Measurements from ENCODE around the gene RMI1.
A peak's percentile ranks its signal among the peaks of the same experiment; 100 is the strongest.

Gene RMI1

GRCh38 chr9:83965350-83966208 is 15.0 kb upstream of the RMI1 start:
- no peak for DNase-seq

GRCh38 chr9:83966209-83966582 is 14.4 kb upstream of the RMI1 start:
- peak in 1 of 42 donors; percentile 6 for DNase-seq
- intact Hi-C loops (cut with DNase I) = no loop called here

More at GRCh38 chr9:83965350-83966208, 15.0 kb upstream of the RMI1 start:
- intact Hi-C loops (cut with DNase I) = no loop called here

- intact Hi-C loops (cut with DNase I) = no loop called here
- no peak for DNase-seq
These were observed 13.5 kb upstream of the RMI1 start for GRCh38 chr9:83967073-83967472.

- no peak for DNase-seq
- intact Hi-C loops (cut with DNase I) = no loop called here
These were observed 11.0 kb upstream of the RMI1 start for GRCh38 chr9:83969602-83970001.

GRCh38 chr9:83971485-83971884 is 9.1 kb upstream of the RMI1 start:
- intact Hi-C loops (cut with DNase I) = no loop called here
- DNase-seq = no peak

GRCh38 chr9:83972286-83972685 is 8.3 kb upstream of the RMI1 start:
- no peak for DNase-seq
- intact Hi-C loops (cut with DNase I) = no loop called here

- DNase-seq = no peak
- intact Hi-C loops (cut with DNase I) = no loop called here
These were observed 5.3 kb upstream of the RMI1 start for GRCh38 chr9:83975300-83975699.

- DNase-seq = no peak
- intact Hi-C loops (cut with DNase I) = no loop called here
These were observed 4.2 kb upstream of the RMI1 start for GRCh38 chr9:83976372-83976771.

GRCh38 chr9:83977196-83977595 is 3.4 kb upstream of the RMI1 start:
- intact Hi-C loops (cut with DNase I) = no loop called here
- DNase-seq = no peak

- DNase-seq = peak; percentile 71 to 94 (median 87)
- intact Hi-C loops (cut with DNase I) = no loop called here
These were observed 1.4 kb upstream of the RMI1 start for GRCh38 chr9:83978992-83979811.

- peak; percentile 94 to 100 (median 99) for DNase-seq
- intact Hi-C loops (cut with DNase I) = loop anchor here (10.0 kb wide), 1 partner anchor 55 kb away; the partner anchor contains the start of gene KIF27
These were observed 702 bp upstream of the RMI1 start, which contains the start of gene HNRNPK for GRCh38 chr9:83979812-83980394. Gene HNRNPK (minus strand): TSS chr9:83980215. CDS start chr9:83978252, 1,963 bp downstream.

- intact Hi-C loops (cut with DNase I) = loop anchor here (10.0 kb wide), 1 partner anchor 56 kb away; the partner anchor contains the start of gene KIF27
- peak in 27 of 42 donors; percentile 5 to 58 (median 28) for DNase-seq
These were observed 694 bp downstream of the RMI1 start for GRCh38 chr9:83981126-83981871.

GRCh38 chr9:83986195-83986594 is 5.6 kb downstream of the RMI1 start:
- intact Hi-C loops (cut with DNase I) = loop anchor here (10.0 kb wide), 1 partner anchor 61 kb away; the partner anchor contains the start of gene KIF27
- DNase-seq = no peak

GRCh38 chr9:83986765-83987401 is 6.3 kb downstream of the RMI1 start:
- intact Hi-C loops (cut with DNase I) = loop anchor here (10.0 kb wide), 1 partner anchor 62 kb away; the partner anchor contains the start of gene KIF27
- DNase-seq = no peak

- intact Hi-C loops (cut with DNase I) = loop anchor here (10.0 kb wide), 1 partner anchor 63 kb away; the partner anchor contains the start of gene KIF27
- DNase-seq = no peak
These were observed 6.8 kb downstream of the RMI1 start for GRCh38 chr9:83987402-83987791.

GRCh38 chr9:83988411-83988810 is 7.8 kb downstream of the RMI1 start:
- no peak for DNase-seq
- intact Hi-C loops (cut with DNase I) = loop anchor here (10.0 kb wide), 1 partner anchor 64 kb away; the partner anchor contains the start of gene KIF27

GRCh38 chr9:83991355-83991754 is 10.8 kb downstream of the RMI1 start:
- intact Hi-C loops (cut with DNase I) = no loop called here
- DNase-seq = no peak

- intact Hi-C loops (cut with DNase I) = no loop called here
- DNase-seq = no peak
These were observed 11.8 kb downstream of the RMI1 start for GRCh38 chr9:83992407-83992806.

Data from head of caudate nucleus (tissue), 42 donors.